Stimulated activated CD4-positive, alpha-beta T cell treated with anti-CD3 and anti-CD28 coated beads, Interleukin-15, amount 100 ng/mL, for 1 hour (primary cell): ENCODE data around the gene FOXA1.

ENCODE experiments used
- DNase-seq, 2 donors: peaks; one replicate each; pipeline ENCODE4 v3.0.0-alpha.2; 2020; ENCODE audit warnings: low read depth in 1 of 2, low spot score in 1 of 2

The FOXA1 gene

GRCh38 chr14:37602605-37603453, 7.8 kb upstream of the FOXA1 start:
- no peak for DNase-seq

GRCh38 chr14:37601865-37602264, 6.8 kb upstream of the FOXA1 start:
- no peak for DNase-seq

- DNase-seq = no peak
Measured at GRCh38 chr14:37600880-37601741, 6.1 kb upstream of the FOXA1 start.

GRCh38 chr14:37599507-37600368, 4.7 kb upstream of the FOXA1 start:
- no peak for DNase-seq

- no peak for DNase-seq
Measured at GRCh38 chr14:37598747-37599506, 3.9 kb upstream of the FOXA1 start.

GRCh38 chr14:37597914-37598746, 3.1 kb upstream of the FOXA1 start:
- no peak for DNase-seq

- DNase-seq = no peak
Measured at GRCh38 chr14:37597538-37597913, 2.5 kb upstream of the FOXA1 start.

GRCh38 chr14:37596790-37597472, 1.9 kb upstream of the FOXA1 start:
- no peak for DNase-seq

- peak in 1 of 2 donors; percentile 61 for DNase-seq
Measured at GRCh38 chr14:37595809-37596621, 966 bp upstream of the FOXA1 start.

- DNase-seq = no peak
Measured at GRCh38 chr14:37594238-37594970, 645 bp downstream of the FOXA1 start.

- DNase-seq = no peak
Measured at GRCh38 chr14:37593511-37594237, 1.4 kb downstream of the FOXA1 start.

GRCh38 chr14:37592482-37593408, 2.3 kb downstream of the FOXA1 start:
- DNase-seq = no peak

- DNase-seq = no peak
Measured at GRCh38 chr14:37591941-37592481, 3.0 kb downstream of the FOXA1 start.

- DNase-seq = no peak
Measured at GRCh38 chr14:37591311-37591940, 3.6 kb downstream of the FOXA1 start.
